Stomach (tissue), 9 donors: Measurements from ENCODE around the gene OPRL1. TPM values are rescaled to one million over a fixed set of nuclear protein-coding genes. Genes with fewer than 3 reads are reported as not detected.

Experiments
- DNase-seq, 2 donors: peaks; one replicate each; pipeline versions ENCODE4 v3.0.0 to v3.0.0-alpha.2; 2013 to 2019
- H3K27ac ChIP-seq, 5 donors: fragments of 200-600 bp in 4 of 5; sonication (generic) in 4 of 5; one replicate each; pipeline ENCODE4 v1.5.1; 2013 to 2019; ENCODE audit warnings: mild to moderate bottlenecking in 1 of 5, moderate library complexity in 1 of 5
- H3K27me3 ChIP-seq, 3 donors: fragments of 200-600 bp; sonication (generic); one replicate each; pipeline ENCODE4 v1.5.1; 2017 to 2019; ENCODE audit warnings: mixed run types in 1 of 3
- H3K36me3 ChIP-seq, 4 donors: fragments of 200-600 bp; sonication (generic); 1 replicate in 3 of 4; 2 replicates in 1 of 4; pipeline ENCODE4 v1.5.1; 2016 to 2019
- H3K4me1 ChIP-seq, 4 donors: fragments of 200-600 bp; sonication (generic); one replicate each; pipeline ENCODE4 v1.5.1; 2016 to 2019
- H3K4me3 ChIP-seq, 4 donors: fragments of 200-600 bp; sonication (generic) in 3 of 4; one replicate each; pipeline ENCODE4 v1.5.1; 2016 to 2019; ENCODE audit warnings: mild to moderate bottlenecking in 1 of 4
- H3K9me3 ChIP-seq, 4 donors: fragments of 200-600 bp; sonication (generic); one replicate each; pipeline ENCODE4 v1.5.1; 2016 to 2019
- EP300 ChIP-seq: sonication (generic); formaldehyde crosslinking; IDR thresholded peaks from one replicate; pipeline ENCODE4 v1.6.1; 2017; ENCODE audit warnings: antibody characterized with exemption
- POLR2A ChIP-seq, 4 donors: fragments of 450-650 bp; IDR thresholded peaks; one replicate each; pipeline ENCODE4 v1.6.1; 2016; ENCODE audit warnings: antibody characterized with exemption in 4 of 4, control low read depth in 2 of 4, mild to moderate bottlenecking in 1 of 4, moderate library complexity in 1 of 4
- POLR2AphosphoS5 ChIP-seq, 3 donors: sonication (generic); formaldehyde crosslinking; IDR thresholded peaks; one replicate each; pipeline ENCODE4 v1.6.1; 2016; ENCODE audit warnings: antibody characterized with exemption in 3 of 3
- WGBS, 5 donors: extraction: QIAGEN DNeasy Blood & Tissue Kit in 3 of 5; methylation state at CpG; one replicate each; pipeline versions ENCODE4 v1.1.5 to v1.1.7; 2013 to 2018; 5-methylcytosine and 5-hydroxymethylcytosine counted together
- intact Hi-C: fragments of 100-400 bp; cut with DNase I; formaldehyde crosslinking; loops from one replicate; pipeline ENCODE4 v1.15.1; 2023; ENCODE audit warnings: low total_unique reads
- polyA plus RNA-seq, 3 donors: library from polyadenylated mRNA; stranded (reverse); fragments of 200-250 nt; gene quantifications; one replicate each; pipeline ENCODE4 v1.2.3, GENCODE V29; 2013
- total RNA-seq, 5 donors: library from RNA; depleted of rRNA; stranded (reverse); fragments of >200 nt; gene quantifications; one replicate each; pipeline versions ENCODE4 v1.1.0 to v1.2.3, GENCODE V29; 2014 to 2016
- TF ChIP-seq, protein P1 (sequence below), 7 experiments: fragments of 450-650 bp in 4 of 7; fragments of 200-600 bp in 3 of 7; sonication (generic) in 3 of 7; IDR thresholded peaks; one replicate each; pipeline ENCODE4 v1.5.1; 2016 to 2019; ENCODE audit warnings: antibody characterized with exemption in 7 of 7, control low read depth in 2 of 7, mild to moderate bottlenecking in 1 of 7
- donor health status: healthy with polysubstance abuse.
- donor health status: Bipolar disorder and iron deficiency.
- donor health status: healthy.

Gene OPRL1
- total and polyA plus RNA-seq, 8 donors, result 0.18 to 4.7 (median 0.40) TPM; not detected in 4

DNA sequence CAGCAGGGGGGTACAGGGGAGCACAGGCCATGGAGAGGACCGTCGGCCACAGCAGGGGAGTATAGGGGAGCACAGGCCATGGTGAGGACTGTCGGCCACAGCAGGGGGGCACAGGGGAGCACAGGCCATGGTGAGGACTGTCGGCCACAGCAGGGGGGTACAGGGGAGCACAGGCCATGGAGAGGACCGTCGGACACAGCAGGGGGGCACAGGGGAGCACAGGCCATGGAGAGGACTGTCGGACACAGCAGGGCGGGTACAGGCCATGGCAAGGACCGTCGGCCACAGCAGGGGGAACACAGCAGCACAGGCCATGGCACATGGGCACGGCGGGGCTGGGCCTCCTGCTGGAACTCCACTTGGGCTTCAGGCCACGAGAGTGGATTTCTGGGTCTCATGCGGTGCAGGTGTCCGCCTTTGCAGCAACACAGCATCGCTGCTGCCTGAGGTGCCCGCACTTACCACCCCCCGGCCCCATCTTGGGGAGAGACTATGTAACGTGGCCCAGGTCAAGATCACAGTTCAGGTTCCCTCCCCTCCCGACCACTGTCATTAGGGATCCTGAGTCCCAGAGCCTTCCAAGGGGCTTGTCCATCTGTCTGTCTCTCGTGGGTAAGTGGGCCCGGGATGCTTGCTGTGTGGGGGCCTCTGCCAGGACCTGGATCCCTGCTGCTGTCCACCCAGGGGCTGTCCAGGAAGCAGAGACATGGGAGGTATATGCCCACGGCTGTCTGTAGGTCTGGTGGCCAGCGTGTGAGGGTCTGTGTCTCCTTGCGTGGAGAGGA lies 25.0 kb downstream of the OPRL1 start:
- peaks cover 8 to 14% (median 12%) of the 10 kb centered on the region in 4 donors for H3K4me1 ChIP-seq
- TF ChIP-seq, protein P1, sequence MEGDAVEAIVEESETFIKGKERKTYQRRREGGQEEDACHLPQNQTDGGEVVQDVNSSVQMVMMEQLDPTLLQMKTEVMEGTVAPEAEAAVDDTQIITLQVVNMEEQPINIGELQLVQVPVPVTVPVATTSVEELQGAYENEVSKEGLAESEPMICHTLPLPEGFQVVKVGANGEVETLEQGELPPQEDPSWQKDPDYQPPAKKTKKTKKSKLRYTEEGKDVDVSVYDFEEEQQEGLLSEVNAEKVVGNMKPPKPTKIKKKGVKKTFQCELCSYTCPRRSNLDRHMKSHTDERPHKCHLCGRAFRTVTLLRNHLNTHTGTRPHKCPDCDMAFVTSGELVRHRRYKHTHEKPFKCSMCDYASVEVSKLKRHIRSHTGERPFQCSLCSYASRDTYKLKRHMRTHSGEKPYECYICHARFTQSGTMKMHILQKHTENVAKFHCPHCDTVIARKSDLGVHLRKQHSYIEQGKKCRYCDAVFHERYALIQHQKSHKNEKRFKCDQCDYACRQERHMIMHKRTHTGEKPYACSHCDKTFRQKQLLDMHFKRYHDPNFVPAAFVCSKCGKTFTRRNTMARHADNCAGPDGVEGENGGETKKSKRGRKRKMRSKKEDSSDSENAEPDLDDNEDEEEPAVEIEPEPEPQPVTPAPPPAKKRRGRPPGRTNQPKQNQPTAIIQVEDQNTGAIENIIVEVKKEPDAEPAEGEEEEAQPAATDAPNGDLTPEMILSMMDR (IDR thresholded peaks at IDR 0.05), result no peak
- no peak for TF ChIP-seq POLR2A (IDR thresholded peaks at IDR 0.05)
- TF ChIP-seq EP300, result no peak
- no peak for TF ChIP-seq POLR2AphosphoS5 (IDR thresholded peaks at IDR 0.05)
- intact Hi-C loops, result no loop called here
- no peaks in the 10 kb centered on the region for H3K36me3 ChIP-seq
- DNase-seq, result no peak
- peaks cover 10 to 91% (median 42%) of the 10 kb centered on the region in 3 donors for H3K27me3 ChIP-seq
- H3K9me3 ChIP-seq, result no peaks in the 10 kb centered on the region
- no peak overlapping the region for H3K27ac ChIP-seq
- WGBS, 5 donors, result 73 to 88% (median 84%) methylated on average over 6 to 25 of the region's 25 CpGs
- no peak overlapping the region for H3K4me3 ChIP-seq

DNA sequence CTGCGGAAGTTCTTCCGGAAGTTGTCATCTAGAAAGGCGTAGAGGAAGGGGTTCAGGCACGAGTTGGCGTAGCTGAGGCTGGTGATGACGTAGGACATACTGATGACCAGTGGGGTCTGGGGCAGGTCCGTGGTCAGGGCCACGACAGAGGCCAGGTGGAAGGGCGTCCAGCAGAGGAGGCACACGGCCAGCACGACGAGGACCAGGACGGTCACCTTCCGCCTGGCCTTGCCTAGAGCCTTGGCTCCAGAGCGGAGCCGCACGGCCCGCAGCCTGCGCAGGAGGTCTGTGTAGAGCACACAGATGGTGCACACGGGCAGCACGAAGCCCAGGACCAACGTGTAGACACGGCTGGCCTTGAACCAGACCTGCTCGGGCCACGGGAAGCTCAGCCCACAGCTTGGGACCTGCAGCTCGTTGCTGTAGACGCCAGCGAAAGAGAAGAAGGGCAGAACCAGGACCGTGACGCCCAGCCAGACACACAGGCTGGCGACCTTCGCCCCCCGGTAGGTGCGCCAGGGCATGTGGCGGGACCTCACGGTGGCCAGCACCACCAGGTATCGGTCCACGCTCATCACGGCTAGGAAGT lies 26.1 kb downstream of the OPRL1 start:
- TF ChIP-seq, protein P1 (IDR thresholded peaks at IDR 0.05), result no peak
- TF ChIP-seq EP300 (no peak), POLR2AphosphoS5 (IDR thresholded peaks at IDR 0.05) (no peak), POLR2A (IDR thresholded peaks at IDR 0.05) (no peak)
- H3K27ac ChIP-seq, result no peak overlapping the region
- WGBS, 5 donors, result 87 to 91% (median 89%) methylated on average over 31 to 39 of the region's 39 CpGs
- no peak for DNase-seq
- H3K27me3 ChIP-seq, result peaks cover 10 to 80% (median 33%) of the 10 kb centered on the region in 3 donors
- peaks cover 8 to 14% (median 12%) of the 10 kb centered on the region in 4 donors for H3K4me1 ChIP-seq
- intact Hi-C loops, result no loop called here
- no peaks in the 10 kb centered on the region for H3K36me3 ChIP-seq
- H3K4me3 ChIP-seq, result no peak overlapping the region
- H3K9me3 ChIP-seq, result no peaks in the 10 kb centered on the region

DNA sequence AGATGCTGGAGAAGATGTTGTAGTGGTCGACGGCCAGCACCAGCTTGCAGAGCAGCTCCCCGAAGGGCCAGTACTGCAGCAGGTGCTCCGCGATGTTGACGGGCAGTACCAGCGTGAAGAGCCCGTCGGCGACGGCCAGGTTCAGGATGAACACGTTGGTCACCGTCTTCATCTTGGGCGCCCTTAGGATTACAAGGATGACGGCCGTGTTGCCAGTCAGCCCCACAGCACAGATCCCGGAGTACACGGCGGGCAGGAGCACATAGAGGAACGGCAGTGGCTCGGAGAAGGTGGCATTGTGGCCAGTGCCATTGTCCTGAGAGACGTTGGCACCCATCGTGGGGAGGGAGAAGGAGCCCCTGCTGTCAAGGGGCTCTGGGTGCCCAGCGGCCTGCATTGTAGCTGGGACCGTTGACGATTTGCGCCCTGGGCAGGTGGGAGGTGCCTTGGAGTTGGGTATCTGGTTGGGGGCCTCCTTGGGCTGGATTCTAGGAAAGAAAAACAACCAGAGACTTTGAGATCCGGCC lies 26.6 kb downstream of the OPRL1 start:
- intact Hi-C loops, result no loop called here
- no peak for DNase-seq
- Histone ChIP-seq H3K27me3 (peaks cover 10 to 74% (median 28%) of the 10 kb centered on the region in 3 donors), H3K27ac (no peak overlapping the region), H3K4me1 (peaks cover 8 to 13% (median 12%) of the 10 kb centered on the region in 4 donors), H3K4me3 (no peak overlapping the region), H3K9me3 (no peaks in the 10 kb centered on the region), H3K36me3 (no peaks in the 10 kb centered on the region)
- TF ChIP-seq POLR2A (IDR thresholded peaks at IDR 0.05) (no peak), POLR2AphosphoS5 (IDR thresholded peaks at IDR 0.05) (no peak)
- WGBS, 5 donors, result 85 to 91% (median 89%) methylated on average over 12 to 28 of the region's 28 CpGs

DNA sequence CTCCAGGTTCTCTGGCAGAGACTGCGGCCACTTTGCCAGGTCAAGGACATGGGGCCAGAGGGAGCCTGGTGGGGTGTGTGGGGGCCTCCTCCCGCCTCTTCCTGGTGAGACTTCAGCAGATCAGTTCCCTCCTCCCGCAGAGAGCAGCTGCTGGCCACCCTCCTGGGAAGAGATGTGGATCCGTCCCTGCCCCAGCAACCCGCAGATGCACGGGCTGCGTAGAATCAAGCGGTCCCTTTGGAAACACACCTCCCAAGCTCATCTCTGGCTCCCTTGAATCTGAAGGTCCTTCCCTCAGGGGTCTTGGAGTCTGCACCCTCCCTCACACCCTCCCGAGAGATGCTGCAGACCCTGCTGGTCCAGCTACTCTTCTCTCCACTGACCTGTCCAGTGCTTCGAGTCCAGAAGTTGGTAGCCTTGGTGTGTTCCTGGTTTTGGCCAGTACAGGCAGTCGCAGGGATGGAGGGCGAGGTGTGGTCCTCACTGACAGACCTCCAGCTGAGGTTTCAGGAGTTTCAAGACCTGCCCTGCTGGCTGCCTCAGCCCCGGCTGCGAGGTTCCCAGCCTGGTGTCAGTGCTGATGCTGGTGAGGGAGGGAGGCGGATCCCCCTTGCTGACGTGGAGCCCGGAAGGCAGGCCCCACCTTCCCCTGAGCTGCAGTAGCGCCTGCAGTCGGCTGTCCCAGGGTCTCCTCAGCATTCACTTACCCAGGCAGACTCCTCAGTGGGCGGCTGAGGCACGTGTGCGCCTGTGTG lies 27.3 kb downstream of the OPRL1 start, which contains the start of gene NPBWR2:
Gene NPBWR2 (minus strand): TSS at position 585 of the 755 bp plus-strand sequence. CDS start 734 bp downstream, outside the sequence.
- 52 to 70% (median 57%) methylated on average over 13 to 22 of the region's 22 CpGs for WGBS, 5 donors

More for the DNA sequence above, 27.3 kb downstream of the OPRL1 start, which contains the start of gene NPBWR2:
- H3K4me1 ChIP-seq, result peaks cover 5 to 7% (median 7%) of the 10 kb centered on the region in 4 donors
- TF ChIP-seq POLR2AphosphoS5 (IDR thresholded peaks at IDR 0.05), result no peak
- TF ChIP-seq, protein P1 (IDR thresholded peaks at IDR 0.05), result no peak
- TF ChIP-seq EP300, result no peak
- no peak for TF ChIP-seq POLR2A (IDR thresholded peaks at IDR 0.05)
- no peak within 1 kb of the TSS for H3K4me3 ChIP-seq
- no peaks in the 10 kb centered on the region for H3K36me3 ChIP-seq
- peaks cover 3 to 68% (median 21%) of the 10 kb centered on the region in 3 donors for H3K27me3 ChIP-seq
- H3K9me3 ChIP-seq, result no peaks in the 10 kb centered on the region
- intact Hi-C loops, result no loop called here
- H3K27ac ChIP-seq, result no peak within 1 kb of the TSS
- DNase-seq, result peak in 1 of 2 donors; percentile 52
